NCI-H510A treated with DMSO at 0.1 percent for 48 hours (cell line): ENCODE data around the gene MCM9.

ENCODE experiments used
- DNase-seq: peaks from one replicate; lab custom pipeline; 2025; lab: John Stamatoyannopoulos, UW

Gene MCM9

DNA sequence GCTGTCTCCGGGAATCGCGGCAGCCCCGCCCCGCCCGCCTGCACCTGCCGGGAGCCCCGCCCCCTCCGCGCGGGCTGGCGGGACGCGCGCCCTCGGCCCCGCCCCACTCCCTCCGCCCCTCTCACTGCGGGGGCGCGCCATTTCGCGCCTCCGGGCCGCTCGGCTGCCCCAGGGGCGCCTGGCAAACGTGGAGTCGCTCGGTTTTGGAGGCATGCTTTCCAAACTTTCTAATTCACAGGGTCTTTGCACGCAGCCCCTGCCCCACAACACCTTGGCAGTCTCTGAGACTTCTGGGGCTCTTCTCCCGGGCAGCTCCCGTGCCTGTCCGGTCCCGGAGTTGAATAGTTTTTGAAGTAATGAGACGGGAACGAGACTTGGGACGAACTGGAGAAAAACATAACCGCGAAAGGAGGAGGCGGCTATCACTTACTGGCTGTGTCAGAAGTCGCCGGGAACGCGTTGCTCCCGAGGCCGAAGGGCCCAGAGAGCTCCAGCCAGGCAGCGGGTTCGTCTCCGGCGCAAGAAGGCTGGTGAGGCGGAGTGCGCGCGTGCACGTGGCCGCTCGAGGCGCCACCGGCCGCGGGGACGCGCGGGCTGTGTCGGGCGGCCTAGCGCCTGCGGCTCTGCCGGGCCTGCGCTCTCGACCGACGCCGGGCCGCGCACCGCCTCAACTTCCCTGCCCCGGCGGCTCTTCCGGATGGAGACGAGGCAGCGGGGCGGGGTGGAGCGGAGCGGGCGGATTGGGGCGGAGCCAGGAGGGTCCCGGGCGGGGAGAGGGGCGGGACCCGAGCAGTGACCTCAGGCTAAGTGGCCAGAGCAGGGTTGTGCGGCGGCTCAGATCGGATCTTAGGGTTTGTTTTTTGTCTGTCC, at the start of gene MCM9:
Gene MCM9, minus strand, starts transcription at position 699 of the 870 bp plus-strand sequence. CDS start 3,436 bp downstream, outside the sequence.
- DNase-seq, result peak; percentile 74

DNA sequence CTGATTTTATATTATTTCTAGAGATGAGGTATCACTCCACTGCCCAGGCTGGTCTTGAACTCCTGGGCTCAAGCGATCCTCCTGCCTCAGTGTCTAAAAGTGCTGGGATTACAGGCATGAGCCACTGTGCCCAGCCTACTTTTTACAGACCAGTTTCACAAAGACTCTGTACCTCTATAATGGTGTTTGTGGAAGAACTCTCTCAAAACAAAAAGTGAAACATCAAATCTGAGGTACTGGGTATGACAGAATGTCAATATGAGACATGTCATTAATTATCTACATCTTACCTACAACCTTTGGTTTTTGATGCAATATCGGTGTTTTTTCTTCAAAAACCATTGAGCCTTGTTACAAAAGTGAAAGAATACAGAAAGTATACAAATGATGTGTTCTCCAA, 49.4 kb upstream of the MCM9 start:
- no peak for DNase-seq

DNA sequence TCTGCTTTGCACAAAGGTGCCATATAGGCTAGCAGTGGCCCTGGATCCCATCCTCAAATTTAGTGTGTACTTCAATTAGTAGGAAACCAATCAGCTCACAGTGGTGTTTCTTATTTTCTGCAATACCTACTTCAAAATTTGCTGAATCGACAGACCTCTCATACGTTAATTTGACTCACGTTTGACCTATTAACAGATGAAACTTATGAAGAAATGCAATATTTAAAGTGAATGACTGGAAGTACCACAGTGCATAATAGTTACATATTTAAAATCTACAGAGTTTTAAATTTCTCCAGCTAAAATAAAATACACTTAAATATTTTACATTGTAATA, 47.6 kb upstream of the MCM9 start:
- no peak for DNase-seq

DNA sequence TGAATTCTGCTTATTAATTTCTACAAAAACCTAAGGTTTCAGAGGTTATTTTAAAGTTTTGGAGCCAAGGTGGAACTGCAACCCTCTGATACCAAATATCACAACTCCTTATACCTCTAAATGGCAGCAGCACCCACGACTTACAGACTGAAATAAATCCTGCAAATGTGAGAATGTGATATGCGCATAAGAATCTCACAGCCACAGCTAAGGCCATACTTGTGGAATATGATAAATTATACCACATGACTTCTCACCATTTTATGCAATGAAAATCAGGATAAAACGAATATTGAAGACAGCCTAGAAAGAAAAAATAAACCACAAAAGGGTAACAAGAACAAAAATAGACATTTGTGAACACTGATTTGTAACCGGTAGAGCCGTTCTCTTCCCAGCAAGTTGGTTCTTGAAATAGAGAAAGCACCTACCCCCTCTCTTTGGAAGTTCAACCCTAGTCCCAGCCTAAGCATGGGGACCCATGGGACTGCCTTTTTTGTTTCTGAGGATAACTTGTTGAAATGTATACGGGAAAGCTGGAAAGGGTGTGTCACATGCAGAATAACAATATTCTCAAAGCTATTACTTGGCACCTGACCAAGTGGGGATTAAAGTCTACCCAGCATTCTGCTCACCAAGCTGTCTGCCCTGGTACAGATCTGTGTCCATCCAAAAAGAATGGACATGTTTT, 47.1 kb upstream of the MCM9 start:
- DNase-seq, result no peak

DNA sequence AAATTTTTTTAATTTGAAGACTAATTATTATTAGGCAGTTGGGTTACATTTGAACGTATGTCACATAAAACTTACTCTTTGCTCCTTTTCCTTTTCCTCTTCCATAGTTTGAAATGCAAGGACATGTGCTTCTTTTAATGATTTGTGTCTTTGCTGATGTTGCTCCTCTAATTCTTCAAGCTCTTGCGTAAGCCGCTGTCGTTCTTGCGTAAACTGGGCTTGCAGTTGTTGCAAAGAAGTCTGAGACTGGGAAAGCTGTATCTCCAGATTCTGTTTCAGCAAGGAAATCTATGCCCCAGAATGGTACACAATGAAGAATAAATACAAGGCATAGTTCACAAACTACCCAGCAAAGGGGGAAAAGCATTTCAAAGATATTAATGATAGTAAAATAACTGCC, 45.1 kb upstream of the MCM9 start:
- DNase-seq, result no peak

DNA sequence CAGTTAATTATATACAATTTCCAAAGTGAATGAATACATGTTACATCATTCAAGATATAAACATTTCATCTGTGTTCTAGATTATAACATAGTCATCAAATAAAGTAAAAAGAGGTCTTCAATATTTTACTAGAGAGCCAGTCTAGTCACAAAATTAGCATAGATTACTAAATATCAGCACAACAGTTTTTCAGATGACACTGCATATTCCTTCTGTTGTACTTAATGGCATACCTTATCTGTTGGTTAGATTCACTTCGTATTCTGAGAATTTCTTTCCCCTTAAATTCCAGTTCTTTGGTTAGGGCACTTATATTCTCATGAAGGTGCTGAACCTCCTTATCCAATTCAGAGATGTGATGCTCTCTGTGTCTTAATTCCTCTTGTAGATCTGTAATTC, 39.8 kb upstream of the MCM9 start:
- no peak for DNase-seq

DNA sequence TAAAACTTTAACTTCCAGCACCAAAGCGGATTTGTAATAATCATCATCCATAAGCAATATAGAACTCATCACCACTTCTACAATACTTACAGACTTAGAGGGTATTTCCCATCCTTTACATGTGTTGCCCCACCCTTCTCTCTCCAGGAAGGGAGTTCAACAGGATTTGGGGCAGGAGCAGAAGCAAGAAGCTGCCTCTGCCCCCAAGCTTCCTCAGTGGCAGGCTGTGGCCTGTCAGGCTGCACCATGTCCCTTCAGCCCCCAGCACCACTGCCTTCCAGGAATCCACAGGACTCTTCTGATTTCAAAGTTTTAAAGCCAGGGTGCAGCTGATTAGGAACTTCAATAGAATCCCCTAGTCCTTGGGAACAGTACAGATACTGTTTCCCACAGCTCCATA, 36.7 kb upstream of the MCM9 start:
- no peak for DNase-seq

DNA sequence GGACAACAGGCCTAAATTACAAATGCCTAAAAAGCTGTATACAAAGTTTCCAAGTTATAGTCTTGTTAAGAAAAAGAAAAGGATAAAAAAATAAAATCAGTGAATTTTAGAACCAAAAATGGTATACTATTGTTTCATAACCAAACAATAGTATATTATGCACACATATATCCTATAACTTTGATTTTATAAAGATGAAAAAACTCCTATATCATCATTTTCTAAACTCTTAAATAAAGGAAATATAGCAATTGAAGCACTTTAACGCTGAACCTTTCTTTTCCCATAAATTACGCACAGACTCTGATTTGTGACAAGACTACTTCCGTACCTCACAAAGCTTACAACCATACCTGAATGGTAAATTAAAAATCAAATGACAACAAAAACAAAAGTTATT, 35.9 kb upstream of the MCM9 start:
- no peak for DNase-seq

DNA sequence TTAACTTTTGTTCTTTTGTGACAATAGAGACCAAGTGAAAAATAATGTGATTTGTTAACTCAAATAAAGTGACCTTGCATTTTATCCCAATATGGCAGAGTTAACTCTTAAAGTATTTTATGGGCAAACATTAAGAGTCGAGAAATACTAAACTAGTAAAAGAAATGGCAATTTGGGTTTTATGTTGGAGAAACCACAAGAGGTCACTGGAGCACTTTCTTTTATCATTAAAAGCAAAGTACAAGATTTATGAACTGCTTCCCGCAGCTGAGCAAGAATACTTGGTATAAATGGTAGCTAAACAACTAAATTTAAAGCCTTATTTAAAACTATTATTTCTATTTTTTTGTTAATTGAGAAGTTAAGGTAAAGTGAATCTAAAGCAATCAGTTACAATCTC, 33.5 kb upstream of the MCM9 start:
- DNase-seq, result no peak

DNA sequence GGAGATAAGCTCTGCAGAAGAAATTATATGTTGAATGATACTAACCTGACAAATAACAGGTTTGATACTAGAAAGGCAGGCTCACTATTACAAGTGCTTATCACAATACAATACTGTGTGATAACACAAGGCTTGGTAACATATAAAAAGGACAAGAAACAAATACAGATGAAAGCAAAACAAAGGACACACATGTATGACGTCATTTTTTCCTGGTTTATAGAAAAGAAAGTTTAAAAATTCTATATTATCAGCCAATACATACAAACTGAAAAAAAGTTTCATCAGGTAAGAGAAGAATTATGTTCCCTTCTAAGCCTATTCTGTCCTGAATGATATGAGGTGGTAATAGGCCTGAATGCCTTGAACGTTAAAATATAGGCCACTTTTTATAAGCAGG, 32.3 kb upstream of the MCM9 start:
- no peak for DNase-seq

DNA sequence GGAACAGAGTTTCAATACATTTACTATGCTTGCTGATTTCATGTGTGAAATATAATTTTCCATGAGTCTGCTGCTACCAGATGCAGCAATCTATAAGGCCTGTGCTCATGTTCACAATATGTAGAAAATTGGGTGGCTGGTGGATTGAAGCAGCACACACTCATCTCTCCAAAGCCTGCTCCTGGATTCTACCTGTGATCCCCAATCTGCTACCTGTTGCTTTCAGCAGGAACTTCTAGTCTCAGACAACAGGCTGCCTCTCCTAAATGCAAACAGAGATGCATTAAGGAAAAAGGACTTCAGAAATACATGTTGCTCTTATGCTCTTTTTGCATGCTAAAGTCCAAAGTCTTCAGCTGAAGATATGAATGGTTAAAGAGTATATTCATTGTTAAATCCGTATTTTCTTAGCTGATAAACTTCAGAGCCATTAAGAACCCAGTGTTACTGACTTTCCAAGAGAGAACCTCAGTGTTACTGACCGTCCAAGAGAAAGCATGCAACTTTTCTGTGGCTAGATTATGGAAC, 30.9 kb upstream of the MCM9 start:
- DNase-seq, result no peak

DNA sequence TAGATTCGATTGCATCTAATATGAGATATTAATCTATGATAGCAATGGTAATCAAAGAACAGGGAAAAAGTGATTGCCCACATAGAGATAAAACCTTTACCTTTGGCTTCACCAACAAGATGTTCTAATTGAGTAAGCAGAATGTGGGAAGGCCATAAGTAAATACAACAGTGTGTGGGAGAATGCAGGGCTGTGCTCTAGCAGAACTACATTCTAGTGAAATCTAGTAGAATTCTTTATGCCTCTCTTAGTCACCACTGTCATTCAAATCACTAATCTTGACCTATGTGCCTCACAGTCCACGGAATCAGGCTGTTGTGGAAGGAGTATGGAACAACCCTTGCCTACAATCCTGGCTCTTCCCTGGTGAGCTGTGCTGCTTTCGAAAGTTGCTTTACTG, 30.4 kb upstream of the MCM9 start:
- DNase-seq, result no peak

DNA sequence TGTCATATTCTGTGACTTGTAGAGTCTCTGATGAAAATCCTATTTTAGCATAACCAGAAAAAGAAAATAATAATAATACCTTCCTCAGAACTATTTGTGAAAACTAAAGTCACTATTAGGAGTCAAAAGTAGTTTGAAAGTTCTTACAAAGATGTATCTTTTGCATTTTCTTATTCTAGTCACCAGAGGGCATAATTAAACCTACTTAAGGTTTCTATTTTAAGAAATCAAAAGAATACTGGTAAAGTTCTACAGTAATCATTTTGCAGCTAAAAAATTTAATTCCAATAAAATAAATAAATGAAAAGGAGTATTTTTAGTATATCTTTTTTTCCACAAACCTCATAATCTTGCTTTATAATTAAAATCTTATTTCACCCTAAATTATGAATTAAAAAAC, 28.0 kb upstream of the MCM9 start:
- DNase-seq, result no peak

DNA sequence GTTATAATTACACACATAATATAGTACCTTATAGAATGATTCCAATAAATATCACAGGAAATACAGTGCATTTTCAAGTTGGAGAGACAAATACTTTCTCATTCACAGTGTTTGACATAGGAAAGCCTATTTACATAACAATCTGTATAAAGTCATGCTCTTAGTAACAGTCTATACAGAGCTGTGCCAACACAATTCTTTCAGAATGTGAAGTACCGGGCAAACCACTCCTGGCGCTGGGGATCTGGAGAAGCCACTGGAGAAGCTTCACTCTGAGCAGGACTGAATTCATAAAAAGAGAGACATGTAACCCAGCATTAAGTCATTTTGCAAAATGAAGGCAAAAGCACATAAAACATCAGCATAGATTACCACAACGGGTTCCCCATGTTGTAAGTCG, 24.9 kb upstream of the MCM9 start:
- DNase-seq, result no peak

DNA sequence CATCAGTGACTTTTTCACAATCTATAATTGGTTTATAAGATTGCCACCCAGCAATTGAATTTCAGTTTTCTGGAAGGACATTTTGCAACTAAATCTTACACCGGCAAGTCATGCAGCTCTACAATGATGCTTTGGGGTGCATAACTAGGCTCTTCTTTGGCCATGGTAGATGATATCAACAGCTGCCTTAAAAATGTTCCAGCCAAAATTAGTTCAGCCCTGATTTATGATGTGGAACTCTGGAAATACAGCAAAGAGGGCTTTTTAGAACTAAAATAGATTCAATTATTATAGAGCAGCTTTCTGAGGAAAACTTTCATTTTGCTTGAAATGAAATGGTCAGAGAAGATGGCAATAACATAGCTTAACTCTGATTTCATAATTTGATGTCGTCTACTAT, 18.4 kb upstream of the MCM9 start:
- DNase-seq, result no peak

DNA sequence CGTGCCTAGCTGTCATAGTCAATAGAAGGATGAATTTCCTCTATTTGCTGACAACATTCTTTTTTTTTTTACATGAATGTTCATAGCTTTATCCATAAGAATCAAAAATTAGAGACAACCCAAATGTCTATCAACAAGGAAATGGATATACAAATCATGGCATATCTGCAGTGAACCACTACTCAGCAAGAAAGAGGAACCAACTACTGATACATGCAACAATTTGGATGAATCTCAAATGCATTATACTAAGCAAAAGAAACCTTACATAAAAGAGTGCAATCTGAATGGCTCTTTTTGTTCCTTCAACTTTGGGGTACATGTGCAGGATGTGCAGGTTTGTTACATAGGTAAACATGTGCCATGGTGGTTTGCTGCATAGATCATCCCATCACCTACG, 17.7 kb upstream of the MCM9 start:
- no peak for DNase-seq

DNA sequence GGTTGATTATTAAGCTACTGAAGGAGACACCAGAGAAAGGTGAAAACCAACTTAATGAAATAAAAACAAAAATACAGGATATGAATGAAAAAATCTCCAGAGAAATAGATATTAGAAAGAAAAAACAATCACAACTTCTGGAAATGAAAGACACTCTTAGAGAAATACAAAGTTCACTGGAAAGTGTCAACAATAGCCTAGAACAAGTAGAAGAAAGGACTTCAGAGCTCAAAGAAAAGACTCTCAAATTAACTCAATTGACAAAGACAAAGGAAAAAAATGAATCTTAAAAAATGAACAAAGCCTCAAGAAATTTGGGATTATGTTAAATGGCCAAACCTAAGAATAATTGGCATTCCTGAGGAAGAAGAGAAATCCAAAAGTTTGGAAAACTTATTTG, 10.3 kb upstream of the MCM9 start:
- no peak for DNase-seq

DNA sequence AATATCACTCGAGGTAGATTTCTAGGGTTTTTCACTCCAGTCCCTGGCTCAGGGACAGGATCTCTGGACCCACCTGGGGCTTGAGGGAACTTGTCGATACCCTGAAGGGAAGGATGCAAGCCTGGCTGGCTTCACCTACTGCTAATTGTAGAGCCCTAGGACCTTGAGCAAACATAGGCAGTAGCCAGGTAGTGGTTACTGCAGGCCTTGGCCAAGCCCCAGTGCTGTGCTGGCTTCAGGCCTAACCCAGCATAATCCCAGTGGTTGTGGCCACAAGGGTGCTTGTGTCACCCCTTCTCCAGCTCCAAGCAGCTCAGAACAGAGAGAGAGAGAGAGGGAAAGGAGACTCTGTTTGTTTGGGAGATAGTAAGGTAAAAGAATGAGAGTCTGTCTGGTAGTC, 5.8 kb upstream of the MCM9 start:
- DNase-seq, result no peak

DNA sequence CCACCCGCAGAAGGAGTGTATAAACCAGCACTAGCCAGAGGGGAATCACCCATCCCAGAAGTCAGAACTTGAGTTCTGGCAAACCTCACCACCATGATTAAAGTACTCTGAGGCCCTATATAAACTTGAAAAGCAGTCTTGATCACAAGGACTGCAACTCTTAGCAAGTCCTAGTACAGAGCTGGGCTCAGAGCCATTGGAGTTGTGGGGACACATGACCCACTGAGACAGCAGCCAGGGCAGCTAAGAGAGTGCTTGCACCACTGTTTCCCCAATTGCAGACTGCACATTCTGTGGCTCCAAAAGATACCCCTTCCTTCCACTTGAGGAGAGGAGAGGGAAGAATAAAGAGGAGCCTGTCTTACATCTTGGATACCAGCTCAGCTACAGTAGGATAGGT, 4.7 kb upstream of the MCM9 start:
- no peak for DNase-seq

DNA sequence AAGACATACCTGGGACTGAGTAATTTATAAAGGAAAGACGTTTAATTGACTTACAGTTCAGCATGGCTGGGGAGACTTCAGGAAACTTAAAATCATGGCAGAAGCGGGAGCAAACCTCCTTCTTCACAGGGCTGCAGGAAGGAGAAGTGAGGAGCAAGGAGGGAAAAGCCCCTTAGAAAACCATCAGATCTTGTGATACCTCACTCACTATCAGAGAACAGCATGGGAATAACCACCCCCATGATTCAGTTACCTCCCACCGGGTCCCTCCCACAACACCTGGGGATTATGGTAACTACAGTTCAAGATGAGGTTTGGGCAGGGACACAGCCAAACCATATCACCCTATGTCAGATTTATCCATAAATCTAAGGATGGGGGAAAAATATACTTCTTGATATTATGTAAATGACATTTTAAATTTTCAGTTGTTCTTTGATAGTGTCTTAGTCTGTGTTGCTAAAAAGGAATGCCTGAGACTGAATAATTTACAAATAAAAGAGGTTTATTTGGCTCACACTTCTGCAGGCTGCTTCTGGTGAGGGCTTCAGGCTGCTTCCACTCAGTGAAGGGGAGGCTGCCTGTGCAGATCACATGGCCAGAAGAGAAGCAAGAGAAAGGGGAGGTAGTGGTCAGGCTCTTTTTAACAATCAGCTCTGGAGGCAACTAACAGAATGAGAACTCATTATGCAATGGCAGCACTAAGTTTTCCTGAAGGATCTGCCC, 1.2 kb upstream of the MCM9 start:
- DNase-seq, result no peak

DNA sequence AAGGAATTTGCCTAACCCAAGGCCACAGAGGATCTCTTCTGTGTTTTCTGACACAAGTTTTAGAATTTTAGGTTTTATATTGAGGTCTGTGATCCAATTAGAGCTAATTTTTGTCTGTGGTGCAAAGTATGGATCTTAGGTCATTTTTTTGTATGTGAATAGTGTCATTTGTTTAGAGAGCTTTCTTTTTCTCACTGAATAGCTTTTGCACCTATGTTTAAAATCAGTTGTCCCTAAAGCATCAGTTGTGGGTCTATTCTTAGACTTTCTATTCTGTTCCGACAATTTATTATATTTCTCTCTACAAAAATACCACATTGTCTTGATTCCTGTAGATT, 341 bp upstream of the MCM9 start:
- no peak for DNase-seq

DNA sequence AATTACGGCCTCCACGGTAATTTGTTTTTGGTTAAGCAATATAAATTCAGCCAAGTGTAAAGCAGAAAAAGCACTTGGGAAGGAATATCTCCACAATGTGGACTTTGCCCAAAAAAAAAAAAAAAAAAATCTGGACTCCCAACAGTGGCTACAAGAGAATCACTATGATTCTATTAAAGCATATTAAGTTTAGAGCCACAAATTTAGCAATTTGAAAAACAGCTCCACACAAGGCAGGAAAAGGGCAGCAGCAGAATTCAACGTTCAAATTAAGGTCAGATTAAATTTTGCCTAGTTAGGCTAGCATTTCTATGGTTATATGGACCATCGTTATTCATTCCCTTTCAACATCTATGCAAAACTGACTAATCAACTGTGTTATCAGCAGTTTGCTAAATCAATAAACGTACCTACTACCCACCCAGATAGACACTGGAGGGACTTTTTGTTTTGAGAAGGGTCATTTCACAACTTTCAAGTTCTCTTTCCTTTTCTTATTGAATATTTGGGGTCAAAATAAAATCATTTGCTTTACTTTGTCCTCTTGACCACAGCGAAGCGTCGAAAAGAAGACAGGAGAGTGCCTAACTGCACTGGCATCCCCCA, 1.0 kb downstream of the MCM9 start:
- DNase-seq, result no peak

DNA sequence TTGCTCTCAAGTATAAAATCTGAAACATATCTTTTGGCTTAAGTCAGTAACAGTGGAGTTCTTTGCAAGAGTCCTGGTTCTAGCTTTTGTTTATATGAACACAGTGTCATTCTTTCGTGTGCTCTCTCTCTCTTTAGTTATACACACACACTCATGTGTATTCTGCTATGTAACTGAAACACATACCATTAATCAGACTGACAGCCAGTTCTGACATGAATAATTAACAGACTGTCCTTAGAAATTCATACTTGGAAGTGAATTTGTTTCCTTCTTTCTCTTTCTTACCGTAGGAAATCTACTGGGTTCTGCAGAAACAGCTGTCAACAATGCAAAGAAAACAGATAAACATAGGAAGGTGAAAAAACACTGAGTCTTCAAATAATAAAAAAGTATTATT, 2.5 kb downstream of the MCM9 start:
- DNase-seq, result no peak
